ENCODE measurements around the gene FGB.

DNA sequence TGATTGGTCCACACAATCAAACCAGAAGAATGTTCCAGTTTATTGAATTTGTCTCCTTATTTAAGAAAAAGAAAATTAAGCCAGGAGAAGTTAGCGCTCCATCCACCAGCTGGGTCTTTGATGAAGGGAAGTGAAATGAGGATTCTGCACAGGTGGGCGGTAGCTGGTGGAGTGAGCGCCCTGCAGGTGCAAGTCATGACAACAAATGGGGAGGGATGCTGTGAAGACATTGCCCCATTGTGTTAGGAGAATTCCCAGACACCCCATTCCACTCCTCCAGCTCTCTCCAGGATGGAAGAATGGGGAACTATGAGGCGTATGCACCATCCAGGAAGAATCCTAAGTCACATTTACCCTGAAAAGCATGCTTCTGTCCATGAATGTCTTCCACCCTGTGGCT, 35.5 kb upstream of the FGB start:
- TF ChIP-seq, protein P1, sequence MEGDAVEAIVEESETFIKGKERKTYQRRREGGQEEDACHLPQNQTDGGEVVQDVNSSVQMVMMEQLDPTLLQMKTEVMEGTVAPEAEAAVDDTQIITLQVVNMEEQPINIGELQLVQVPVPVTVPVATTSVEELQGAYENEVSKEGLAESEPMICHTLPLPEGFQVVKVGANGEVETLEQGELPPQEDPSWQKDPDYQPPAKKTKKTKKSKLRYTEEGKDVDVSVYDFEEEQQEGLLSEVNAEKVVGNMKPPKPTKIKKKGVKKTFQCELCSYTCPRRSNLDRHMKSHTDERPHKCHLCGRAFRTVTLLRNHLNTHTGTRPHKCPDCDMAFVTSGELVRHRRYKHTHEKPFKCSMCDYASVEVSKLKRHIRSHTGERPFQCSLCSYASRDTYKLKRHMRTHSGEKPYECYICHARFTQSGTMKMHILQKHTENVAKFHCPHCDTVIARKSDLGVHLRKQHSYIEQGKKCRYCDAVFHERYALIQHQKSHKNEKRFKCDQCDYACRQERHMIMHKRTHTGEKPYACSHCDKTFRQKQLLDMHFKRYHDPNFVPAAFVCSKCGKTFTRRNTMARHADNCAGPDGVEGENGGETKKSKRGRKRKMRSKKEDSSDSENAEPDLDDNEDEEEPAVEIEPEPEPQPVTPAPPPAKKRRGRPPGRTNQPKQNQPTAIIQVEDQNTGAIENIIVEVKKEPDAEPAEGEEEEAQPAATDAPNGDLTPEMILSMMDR (IDR thresholded peaks at IDR 0.05; ENCODE audit: low read length): no peak
- TF ChIP-seq EZH2phosphoT487 (IDR thresholded peaks at IDR 0.05; ENCODE audit: low read length) (no peak), EZH2 (optimal IDR thresholded peaks at IDR 0.05; ENCODE audit: low read depth, low read length) (no peak)

Measured in MM.1S (cell line).